ENCODE results near the gene ADAMTSL3.

The ADAMTSL3 gene

DNA sequence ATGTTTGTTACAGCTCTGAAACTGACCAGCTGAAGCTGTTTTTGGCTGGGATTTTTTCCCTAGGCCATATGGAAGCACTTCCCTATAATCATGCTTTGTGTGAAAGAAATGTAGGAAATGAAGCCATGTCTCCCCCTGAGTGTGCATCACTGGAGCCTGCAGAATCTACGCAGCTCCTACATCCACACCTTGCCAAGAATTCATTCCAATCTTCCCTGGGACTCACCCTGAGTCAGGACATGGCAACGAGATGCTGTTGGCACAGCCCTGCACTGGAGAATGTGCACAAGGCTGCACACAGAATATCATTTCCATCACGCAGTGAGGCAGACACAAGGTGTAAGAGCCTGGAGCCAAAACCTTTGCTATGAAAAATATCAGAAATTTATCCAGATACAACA lies 189.5 kb downstream of the ADAMTSL3 start:
- Histone ChIP-seq H3K4me3 (ENCODE audit: low read length) (no peak overlapping the region), H3K36me3 (ENCODE audit: control insufficient read depth, low read depth, low read length) (no peaks in the 10 kb centered on the region), H3K9me3 (ENCODE audit: control insufficient read depth, low read depth, low read length) (no peaks in the 10 kb centered on the region), H3K9ac (ENCODE audit: low read length) (no peak overlapping the region), H3K4me1 (ENCODE audit: control insufficient read depth, low read depth, low read length) (no peaks in the 10 kb centered on the region), H3K27ac (ENCODE audit: low read length) (no peak overlapping the region), H3K27me3 (ENCODE audit: control insufficient read depth, insufficient read depth, low read length) (no peaks in the 10 kb centered on the region)

DNA sequence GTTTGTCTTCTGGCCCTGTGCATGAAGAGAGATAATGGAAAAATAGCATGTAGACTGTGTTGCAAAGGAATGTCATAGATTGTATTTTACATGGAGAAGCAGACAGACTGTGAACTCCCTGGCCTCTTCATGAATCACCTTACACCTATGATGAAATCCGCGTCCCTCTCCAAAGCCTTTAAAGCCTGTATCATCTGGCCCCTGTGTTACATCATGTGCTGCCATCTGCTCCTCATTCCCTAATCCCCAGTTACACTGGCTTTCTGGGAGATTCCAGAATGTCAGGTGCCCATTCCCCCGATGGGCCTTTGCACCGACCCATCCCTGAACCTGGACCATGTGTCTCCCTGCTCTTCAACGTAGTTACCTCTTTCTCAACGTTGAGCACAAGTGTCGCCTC lies 190.8 kb downstream of the ADAMTSL3 start:
- Histone ChIP-seq H3K9ac (ENCODE audit: low read length) (no peak overlapping the region), H3K36me3 (ENCODE audit: control insufficient read depth, low read depth, low read length) (no peaks in the 10 kb centered on the region), H3K27me3 (ENCODE audit: control insufficient read depth, insufficient read depth, low read length) (no peaks in the 10 kb centered on the region), H3K4me1 (ENCODE audit: control insufficient read depth, low read depth, low read length) (no peaks in the 10 kb centered on the region), H3K9me3 (ENCODE audit: control insufficient read depth, low read depth, low read length) (no peaks in the 10 kb centered on the region), H3K27ac (ENCODE audit: low read length) (no peak overlapping the region), H3K4me3 (ENCODE audit: low read length) (no peak overlapping the region)

DNA sequence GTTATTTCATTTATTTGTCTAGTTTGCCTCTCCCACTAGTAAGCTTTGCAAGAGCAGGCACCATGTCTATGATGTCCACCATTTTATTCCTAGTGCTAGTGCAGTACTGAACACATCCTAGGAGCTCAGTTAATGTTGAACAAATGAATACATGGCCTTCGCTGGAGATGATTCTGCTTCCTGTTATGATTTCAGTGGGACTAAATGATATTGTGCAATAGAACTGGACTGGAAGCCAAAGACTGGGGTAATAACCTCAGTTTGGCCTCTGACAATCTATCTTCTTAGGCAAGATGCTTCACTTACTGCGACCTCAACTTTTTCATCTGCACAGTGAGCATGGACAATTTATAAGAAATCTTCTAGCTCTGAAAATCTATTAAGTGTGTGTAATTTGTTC lies 191.3 kb downstream of the ADAMTSL3 start:
- no peaks in the 10 kb centered on the region for H3K9me3 ChIP-seq (ENCODE audit: control insufficient read depth, low read depth, low read length)
- H3K27ac ChIP-seq (ENCODE audit: low read length) = no peak overlapping the region
- no peak overlapping the region for H3K9ac ChIP-seq (ENCODE audit: low read length)
- H3K4me1 ChIP-seq (ENCODE audit: control insufficient read depth, low read depth, low read length) = no peaks in the 10 kb centered on the region
- no peak overlapping the region for H3K4me3 ChIP-seq (ENCODE audit: low read length)
- H3K36me3 ChIP-seq (ENCODE audit: control insufficient read depth, low read depth, low read length) = no peaks in the 10 kb centered on the region
- H3K27me3 ChIP-seq (ENCODE audit: control insufficient read depth, insufficient read depth, low read length) = no peaks in the 10 kb centered on the region

DNA sequence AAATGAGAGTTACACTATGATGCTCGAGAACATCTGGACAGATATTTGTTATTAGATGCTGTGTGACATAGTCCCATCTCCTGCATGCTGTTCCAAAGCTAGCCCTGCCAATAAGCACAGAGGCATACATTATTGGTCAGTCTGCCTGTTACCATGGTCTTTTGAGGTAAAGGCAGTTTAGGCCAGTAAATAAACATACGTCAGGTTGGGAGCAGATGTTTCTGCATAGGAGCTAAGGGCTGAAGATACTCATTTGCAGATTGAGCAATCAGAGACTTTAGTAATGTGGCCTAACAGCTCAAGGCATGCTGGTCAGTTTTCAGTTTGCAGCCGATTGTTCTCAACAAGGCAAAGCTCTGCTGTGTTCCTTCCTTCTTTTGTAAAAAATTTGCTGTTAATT lies 192.9 kb downstream of the ADAMTSL3 start:
- no peaks in the 10 kb centered on the region for H3K27me3 ChIP-seq (ENCODE audit: control insufficient read depth, insufficient read depth, low read length)
- no peaks in the 10 kb centered on the region for H3K4me1 ChIP-seq (ENCODE audit: control insufficient read depth, low read depth, low read length)
- H3K36me3 ChIP-seq (ENCODE audit: control insufficient read depth, low read depth, low read length) = no peaks in the 10 kb centered on the region
- no peaks in the 10 kb centered on the region for H3K9me3 ChIP-seq (ENCODE audit: control insufficient read depth, low read depth, low read length)
- H3K9ac ChIP-seq (ENCODE audit: low read length) = no peak overlapping the region
- H3K4me3 ChIP-seq (ENCODE audit: low read length) = no peak overlapping the region
- H3K27ac ChIP-seq (ENCODE audit: low read length) = no peak overlapping the region

DNA sequence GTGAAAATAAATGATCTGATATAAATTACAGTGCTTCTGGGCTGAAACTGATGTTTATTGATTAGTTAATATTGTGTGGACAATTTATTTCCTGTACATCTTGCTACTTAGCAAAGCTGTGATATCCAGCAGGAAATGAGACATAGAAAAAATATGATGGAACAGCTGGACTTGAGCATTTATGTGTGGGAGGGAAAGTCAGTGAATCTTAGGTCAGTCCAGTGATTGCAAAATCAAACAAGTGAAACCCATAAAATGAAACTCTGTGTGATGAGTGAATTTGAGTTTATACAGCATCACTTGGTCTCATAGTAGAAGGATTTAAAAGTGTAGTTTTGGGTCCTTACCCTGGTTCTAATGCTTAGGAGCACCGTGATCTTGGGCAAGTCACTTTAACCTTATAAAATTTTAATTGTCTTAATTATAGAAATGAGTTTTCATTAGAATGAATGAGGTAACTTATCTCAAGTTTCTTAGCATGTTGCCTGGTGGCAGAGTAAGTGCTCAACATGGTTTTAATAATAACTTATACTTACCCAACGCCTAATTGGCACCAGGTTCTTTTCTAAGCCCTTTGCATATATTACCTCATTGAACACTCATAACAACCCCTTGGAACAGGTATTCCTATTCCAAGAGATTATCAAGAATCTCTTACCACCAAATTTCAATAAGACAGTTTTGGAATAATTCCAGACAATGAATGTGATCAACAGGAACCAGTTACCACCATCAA lies 194.6 kb downstream of the ADAMTSL3 start:
- no peak overlapping the region for H3K9ac ChIP-seq (ENCODE audit: low read length)
- H3K4me1 ChIP-seq (ENCODE audit: control insufficient read depth, low read depth, low read length) = no peaks in the 10 kb centered on the region
- H3K36me3 ChIP-seq (ENCODE audit: control insufficient read depth, low read depth, low read length) = no peaks in the 10 kb centered on the region
- no peaks in the 10 kb centered on the region for H3K27me3 ChIP-seq (ENCODE audit: control insufficient read depth, insufficient read depth, low read length)
- no peaks in the 10 kb centered on the region for H3K9me3 ChIP-seq (ENCODE audit: control insufficient read depth, low read depth, low read length)
- no peak overlapping the region for H3K4me3 ChIP-seq (ENCODE audit: low read length)
- no peak overlapping the region for H3K27ac ChIP-seq (ENCODE audit: low read length)

DNA sequence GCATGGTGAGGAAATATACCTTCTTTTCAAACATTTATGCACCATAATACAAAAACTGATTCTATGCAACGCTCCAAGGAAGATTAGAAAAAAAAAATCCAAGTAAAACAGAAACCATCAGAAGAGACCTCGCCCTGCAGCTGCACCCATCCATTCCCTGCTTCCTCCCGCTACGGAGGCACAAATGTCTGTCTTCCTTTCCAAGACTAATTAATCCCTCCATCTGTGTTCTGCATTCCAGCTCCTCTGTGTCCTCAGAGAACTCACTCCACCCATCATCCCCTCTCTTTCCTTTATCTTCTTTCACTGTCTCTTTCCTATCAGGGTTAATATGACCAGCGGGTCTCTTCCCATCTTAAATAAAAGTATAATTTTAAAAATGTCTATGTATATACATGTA lies 196.1 kb downstream of the ADAMTSL3 start:
- Histone ChIP-seq H3K4me3 (ENCODE audit: low read length) (no peak overlapping the region), H3K4me1 (ENCODE audit: control insufficient read depth, low read depth, low read length) (no peaks in the 10 kb centered on the region), H3K27ac (ENCODE audit: low read length) (no peak overlapping the region), H3K9ac (ENCODE audit: low read length) (no peak overlapping the region), H3K9me3 (ENCODE audit: control insufficient read depth, low read depth, low read length) (no peaks in the 10 kb centered on the region), H3K27me3 (ENCODE audit: control insufficient read depth, insufficient read depth, low read length) (no peaks in the 10 kb centered on the region), H3K36me3 (ENCODE audit: control insufficient read depth, low read depth, low read length) (no peaks in the 10 kb centered on the region)

DNA sequence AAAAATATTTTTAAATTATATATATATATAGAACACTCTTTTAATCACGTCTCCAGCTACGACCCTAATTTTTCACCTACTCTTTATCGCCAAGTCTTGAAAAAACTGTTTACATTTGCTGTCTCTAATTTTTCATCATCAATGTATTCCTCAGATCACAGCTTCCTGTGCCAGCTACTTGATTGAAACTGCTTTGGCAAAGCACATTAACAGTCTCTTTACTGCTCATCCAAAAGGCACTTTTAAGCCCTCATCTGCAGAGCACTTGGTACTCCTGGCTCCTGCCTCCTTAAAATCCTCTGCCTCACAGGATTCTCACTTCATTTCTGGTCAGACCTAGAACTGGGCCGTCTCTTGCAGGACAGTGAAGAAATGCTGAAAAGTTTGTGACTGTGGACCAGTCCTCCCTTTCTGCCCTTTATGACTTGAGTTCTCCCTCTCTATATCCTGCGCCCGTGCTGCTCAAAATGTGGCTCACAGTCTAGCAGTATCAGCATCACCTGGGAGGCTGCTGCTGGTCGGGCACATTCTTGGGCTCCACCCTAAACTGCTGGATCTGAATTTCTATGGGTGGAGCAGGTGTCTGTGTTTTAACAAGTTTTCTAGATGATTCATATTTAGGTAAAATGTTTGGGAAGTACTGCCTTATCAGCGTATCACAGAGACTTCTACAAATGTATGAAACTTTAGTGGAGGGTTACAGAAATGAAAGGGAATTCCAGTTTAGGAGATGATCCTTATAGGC lies 196.8 kb downstream of the ADAMTSL3 start:
- Histone ChIP-seq H3K27me3 (ENCODE audit: control insufficient read depth, insufficient read depth, low read length) (no peaks in the 10 kb centered on the region), H3K4me1 (ENCODE audit: control insufficient read depth, low read depth, low read length) (no peaks in the 10 kb centered on the region), H3K27ac (ENCODE audit: low read length) (no peak overlapping the region)

DNA sequence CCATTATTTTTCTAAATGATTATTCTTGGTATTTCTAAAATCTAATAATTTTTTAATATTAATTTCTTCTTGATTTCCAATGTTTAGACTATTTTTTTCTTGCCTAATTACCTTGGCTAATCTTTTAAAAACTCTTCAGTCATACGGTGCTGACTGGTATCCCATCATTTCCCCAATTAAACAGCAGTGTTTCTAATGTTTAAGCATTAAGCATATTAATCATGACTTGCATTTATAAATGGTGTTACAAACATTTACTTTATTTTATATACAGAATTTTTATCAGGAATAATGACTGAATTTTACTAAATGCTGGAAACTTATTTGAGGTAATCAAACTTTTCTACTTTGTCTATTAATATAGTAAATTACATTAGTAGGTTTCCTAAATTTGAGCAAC lies 199.3 kb downstream of the ADAMTSL3 start:
- Histone ChIP-seq H3K36me3 (ENCODE audit: control insufficient read depth, low read depth, low read length) (no peaks in the 10 kb centered on the region), H3K27ac (ENCODE audit: low read length) (no peak overlapping the region), H3K4me1 (ENCODE audit: control insufficient read depth, low read depth, low read length) (no peaks in the 10 kb centered on the region)

More for the DNA sequence above, 196.8 kb downstream of the ADAMTSL3 start:
- H3K4me3 ChIP-seq (ENCODE audit: low read length) = no peak overlapping the region
- no peak overlapping the region for H3K9ac ChIP-seq (ENCODE audit: low read length)
- H3K9me3 ChIP-seq (ENCODE audit: control insufficient read depth, low read depth, low read length) = no peaks in the 10 kb centered on the region
- no peaks in the 10 kb centered on the region for H3K36me3 ChIP-seq (ENCODE audit: control insufficient read depth, low read depth, low read length)

DNA sequence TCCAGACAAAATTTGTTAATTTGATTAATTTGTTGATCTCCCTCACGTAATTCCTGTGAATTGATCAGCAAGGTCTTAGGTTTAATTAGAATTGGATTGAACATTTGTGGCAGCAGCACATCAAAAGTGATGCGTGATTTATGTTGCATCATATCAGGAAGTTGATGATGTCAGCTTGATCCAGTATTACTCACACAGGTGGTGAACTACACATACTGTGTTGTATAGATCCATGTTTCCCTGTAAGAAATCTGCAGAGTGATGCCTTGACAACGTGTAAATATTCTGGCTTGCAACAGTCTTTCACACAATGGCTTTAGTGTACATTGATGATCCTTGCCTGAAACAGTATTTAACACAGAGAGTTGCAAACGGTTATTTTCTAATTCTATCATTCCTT lies 200.4 kb downstream of the ADAMTSL3 start:
- Histone ChIP-seq H3K9ac (ENCODE audit: low read length) (no peak overlapping the region), H3K9me3 (ENCODE audit: control insufficient read depth, low read depth, low read length) (no peaks in the 10 kb centered on the region), H3K4me1 (ENCODE audit: control insufficient read depth, low read depth, low read length) (no peaks in the 10 kb centered on the region), H3K27me3 (ENCODE audit: control insufficient read depth, insufficient read depth, low read length) (no peaks in the 10 kb centered on the region), H3K36me3 (ENCODE audit: control insufficient read depth, low read depth, low read length) (no peaks in the 10 kb centered on the region), H3K4me3 (ENCODE audit: low read length) (no peak overlapping the region), H3K27ac (ENCODE audit: low read length) (no peak overlapping the region)

More for the DNA sequence above, 199.3 kb downstream of the ADAMTSL3 start:
- Histone ChIP-seq H3K9ac (ENCODE audit: low read length) (no peak overlapping the region), H3K4me3 (ENCODE audit: low read length) (no peak overlapping the region), H3K27me3 (ENCODE audit: control insufficient read depth, insufficient read depth, low read length) (no peaks in the 10 kb centered on the region), H3K9me3 (ENCODE audit: control insufficient read depth, low read depth, low read length) (no peaks in the 10 kb centered on the region)

DNA sequence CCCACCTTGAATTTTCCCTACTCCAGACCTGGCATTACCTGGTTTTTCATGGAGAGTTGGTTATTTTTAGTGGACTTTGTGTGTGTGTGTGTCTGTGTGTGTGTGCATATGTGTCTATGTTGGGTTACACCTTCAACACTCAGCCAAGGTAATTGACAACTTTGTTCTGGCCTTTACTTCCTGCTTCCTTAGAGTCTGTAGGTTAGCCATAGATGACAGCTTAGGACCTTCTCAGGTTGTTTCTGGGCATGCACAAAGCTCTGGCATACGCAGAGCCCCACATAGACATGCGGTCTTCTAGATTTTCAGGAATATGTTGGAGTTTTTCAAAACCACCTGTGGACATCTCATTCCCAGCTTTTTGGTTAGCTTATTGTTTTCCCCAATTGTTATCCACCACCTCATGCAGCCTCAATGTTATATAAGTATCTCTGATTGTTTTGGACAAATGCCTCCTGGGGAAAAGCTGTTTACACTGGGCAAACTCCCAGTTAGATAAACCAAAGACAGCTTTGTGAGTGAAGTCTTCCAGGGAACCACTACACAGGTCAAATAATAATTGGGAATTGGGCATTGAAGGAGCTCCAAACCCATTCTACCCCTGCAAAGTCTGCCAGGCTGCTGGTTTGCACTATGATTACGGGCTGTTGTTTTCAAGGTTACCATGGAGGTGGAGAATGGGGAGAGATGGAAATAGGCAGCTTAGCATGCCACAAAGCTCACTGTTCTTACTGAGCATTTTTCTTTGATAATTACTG lies 201.2 kb downstream of the ADAMTSL3 start:
- Histone ChIP-seq H3K27me3 (ENCODE audit: control insufficient read depth, insufficient read depth, low read length) (no peaks in the 10 kb centered on the region), H3K36me3 (ENCODE audit: control insufficient read depth, low read depth, low read length) (no peaks in the 10 kb centered on the region), H3K4me3 (ENCODE audit: low read length) (no peak overlapping the region), H3K4me1 (ENCODE audit: control insufficient read depth, low read depth, low read length) (no peaks in the 10 kb centered on the region), H3K27ac (ENCODE audit: low read length) (no peak overlapping the region), H3K9me3 (ENCODE audit: control insufficient read depth, low read depth, low read length) (no peaks in the 10 kb centered on the region), H3K9ac (ENCODE audit: low read length) (no peak overlapping the region)

DNA sequence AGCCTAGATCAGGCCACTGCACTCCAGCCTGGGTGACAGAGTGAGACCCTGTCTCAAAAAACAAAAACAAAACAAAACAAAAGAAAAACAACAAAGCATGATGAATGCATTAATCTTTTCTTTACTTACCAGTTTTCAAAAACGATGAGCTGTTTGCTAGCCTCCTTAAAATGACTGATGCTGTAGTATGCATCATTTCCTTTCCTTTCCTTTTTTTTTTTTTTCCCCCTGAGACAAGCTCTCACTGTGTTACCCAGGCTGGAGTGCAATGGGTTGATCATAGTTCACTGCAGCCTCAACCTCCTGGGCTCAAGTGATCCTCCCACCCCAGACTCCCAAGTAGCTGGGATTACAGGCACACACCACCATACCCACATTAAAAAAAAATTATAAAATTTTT lies 202.0 kb downstream of the ADAMTSL3 start:
- no peaks in the 10 kb centered on the region for H3K9me3 ChIP-seq (ENCODE audit: control insufficient read depth, low read depth, low read length)
- H3K9ac ChIP-seq (ENCODE audit: low read length) = no peak overlapping the region
- H3K27me3 ChIP-seq (ENCODE audit: control insufficient read depth, insufficient read depth, low read length) = no peaks in the 10 kb centered on the region
- H3K27ac ChIP-seq (ENCODE audit: low read length) = no peak overlapping the region
- no peak overlapping the region for H3K4me3 ChIP-seq (ENCODE audit: low read length)
- no peaks in the 10 kb centered on the region for H3K4me1 ChIP-seq (ENCODE audit: control insufficient read depth, low read depth, low read length)
- H3K36me3 ChIP-seq (ENCODE audit: control insufficient read depth, low read depth, low read length) = no peaks in the 10 kb centered on the region
